HCT116 (cell line): ENCODE results near the gene LCNL1. TPM values are rescaled to one million over a fixed set of nuclear protein-coding genes. Genes with fewer than 3 reads are reported as not detected.

Experiments used
- ATAC-seq: fragments of 200-7000 bp; cut with Tn5 transposase; 2 replicates; pipeline ENCODE4 v1.9.1; 2020; ENCODE audit warnings: mild to moderate bottlenecking, moderate library complexity
- BruUV-seq: library from RNA; stranded (reverse); fragments of 400-500 nt; replicated peaks from 2 replicates; lab custom pipeline; 2021; lab: Mats Ljungman, UMichigan
- CTCF ChIA-PET: fragments of 300-600 bp; sonication (Branson Sonifier 250); formaldehyde crosslinking; loops from one replicate; lab custom pipeline; 2021; ENCODE audit warnings: antibody characterized with exemption; lab: Charles Lee
- POLR2A ChIA-PET: fragments of 300-600, 350-600 bp; sonication (Branson Sonifier 250); formaldehyde crosslinking; loops from one replicate; lab custom pipeline; 2021; ENCODE audit warnings: antibody characterized with exemption; lab: Charles Lee
- RAD21 ChIA-PET, 2 experiments: fragments of 300-600 bp; sonication (Branson Sonifier 250); formaldehyde crosslinking; loops; one replicate each; lab custom pipeline; 2023; ENCODE audit warnings: low total read pairs in 2 of 2; ENCODE audit not compliant: uncharacterized antibody in 2 of 2, unreplicated experiment in 2 of 2, low non-redundant PET in 1 of 2; lab: Charles Lee
- DNase-seq: peaks from one replicate; pipeline ENCODE4 v3.0.0-alpha.2; 2010; ENCODE audit warnings: low read depth, low spot score
- H2AFZ ChIP-seq: fragments of 200-600 bp; shearing (Covaris generic), sonication (generic); 2 replicates; pipeline ENCODE4 v1.6.1; 2017; ENCODE audit warnings: low read depth, mixed run types, mixed read lengths, antibody characterized with exemption, low read length; ENCODE audit not compliant: poor library complexity, severe bottlenecking
- H3K27ac ChIP-seq: 2 replicates; pipeline ENCODE4 v1.5.1; 2012; ENCODE audit warnings: low read depth, low read length
- H3K27me3 ChIP-seq: fragments of 200-600 bp; sonication (generic); 2 replicates; pipeline ENCODE4 v1.6.1; 2016; ENCODE audit warnings: mixed run types, low read length, mixed read lengths; ENCODE audit not compliant: insufficient read depth
- H3K36me3 ChIP-seq, 2 experiments: fragments of 200-500 bp in 1 of 2; fragments of 200-600 bp in 1 of 2; sonication (Bioruptor generic) in 1 of 2; sonication (generic) in 1 of 2; 2 replicates each; pipeline versions ENCODE4 v1.5.1 to v1.6.1; 2014 to 2016; ENCODE audit warnings: low read length in 2 of 2, inconsistent platforms in 1 of 2, mixed read lengths in 1 of 2, mixed run types in 1 of 2; ENCODE audit not compliant: insufficient read depth in 2 of 2, control insufficient read depth in 1 of 2
- H3K4me1 ChIP-seq, 2 experiments: fragments of 200-600 bp in 1 of 2; sonication (generic) in 1 of 2; 2 replicates each; pipeline versions ENCODE4 v1.5.1 to v1.6.1; 2012 to 2017; ENCODE audit warnings: low read length in 2 of 2, inconsistent platforms in 1 of 2, mild to moderate bottlenecking in 1 of 2, mixed read lengths in 1 of 2, mixed run types in 1 of 2, moderate library complexity in 1 of 2; ENCODE audit not compliant: insufficient read depth in 2 of 2, control insufficient read depth in 1 of 2
- H3K4me2 ChIP-seq: fragments of 200-600 bp; sonication (generic); 2 replicates; pipeline ENCODE4 v1.6.1; 2017; ENCODE audit warnings: mixed run types, low read length, mixed read lengths
- H3K4me3 ChIP-seq, 2 experiments: fragments of 200-600 bp in 1 of 2; sonication (generic) in 1 of 2; replicated peaks in 1 of 2; 2 replicates each; pipeline ENCODE4 v1.5.1; 2011 to 2016; ENCODE audit warnings: low read length in 2 of 2, control low read depth in 1 of 2, low read depth in 1 of 2, mild to moderate bottlenecking in 1 of 2, mixed read lengths in 1 of 2, mixed run types in 1 of 2
- H3K79me2 ChIP-seq: fragments of 200-600 bp; sonication (generic); 2 replicates; pipeline ENCODE4 v1.6.1; 2017; ENCODE audit warnings: mild to moderate bottlenecking, mixed run types, low read length, moderate library complexity, mixed read lengths; ENCODE audit not compliant: insufficient read depth
- H3K9ac ChIP-seq: fragments of 200-600 bp; sonication (generic); 2 replicates; pipeline ENCODE4 v1.6.1; 2016; ENCODE audit warnings: low read length, mixed read lengths
- H3K9me2 ChIP-seq: fragments of 200-600 bp; sonication (generic), shearing (Covaris generic); 2 replicates; pipeline ENCODE4 v1.6.1; 2017; ENCODE audit warnings: mixed run types, mild to moderate bottlenecking, moderate library complexity; ENCODE audit not compliant: insufficient read depth
- H3K9me3 ChIP-seq, 2 experiments: fragments of 200-500 bp in 1 of 2; fragments of 200-600 bp in 1 of 2; sonication (Bioruptor generic) in 1 of 2; sonication (generic) in 1 of 2; 2 replicates each; pipeline ENCODE4 v1.6.1; 2014 to 2017; ENCODE audit warnings: low read length in 2 of 2, mixed read lengths in 2 of 2, inconsistent platforms in 1 of 2, low read depth in 1 of 2, mild to moderate bottlenecking in 1 of 2, mixed run types in 1 of 2, moderate library complexity in 1 of 2; ENCODE audit not compliant: control insufficient read depth in 1 of 2, insufficient read depth in 1 of 2
- H4K20me1 ChIP-seq: fragments of 200-600 bp; sonication (generic), shearing (Covaris generic); 2 replicates; pipeline ENCODE4 v1.6.1; 2017; ENCODE audit warnings: mixed run types, mild to moderate bottlenecking, moderate library complexity; ENCODE audit not compliant: insufficient read depth
- EGR1 ChIP-seq: IDR thresholded peaks from 2 replicates; pipeline ENCODE4 v1.6.1; 2012; ENCODE audit warnings: low read depth
- EZH2phosphoT487 ChIP-seq: fragments of 200-600 bp; IDR thresholded peaks from 2 replicates; pipeline ENCODE4 v1.6.1; 2018; ENCODE audit warnings: antibody characterized with exemption, borderline replicate concordance
- FOSL1 ChIP-seq: IDR thresholded peaks from 2 replicates; pipeline ENCODE4 v1.6.1; 2012; ENCODE audit warnings: low read depth
- MAX ChIP-seq: IDR thresholded peaks from 2 replicates; pipeline ENCODE4 v1.6.1; 2012
- REST ChIP-seq: IDR thresholded peaks from 2 replicates; pipeline ENCODE4 v1.6.1; 2012; ENCODE audit warnings: low read depth
- ZNF274 ChIP-seq: fragments of 200-500 bp; sonication (Bioruptor generic); IDR thresholded peaks from 2 replicates; pipeline ENCODE4 v1.6.1; 2014; ENCODE audit warnings: mild to moderate bottlenecking, low read depth, low read length, inconsistent platforms
- intact Hi-C: fragments of 100-400 bp; cut with micrococcal nuclease; formaldehyde crosslinking; loops from 2 replicates; pipeline ENCODE4 v1.10.0; 2022
- total RNA-seq: library from RNA; stranded (reverse); gene quantifications from one replicate; pipeline ENCODE4 v1.2.1, GENCODE V29; 2021; ENCODE audit not compliant: unreplicated experiment
- TF ChIP-seq, protein P1 (sequence below), 3 experiments: fragments of 200-600 bp in 1 of 3; sonication (generic) in 1 of 3; IDR thresholded peaks in 2 of 3; conservative IDR thresholded peaks in 1 of 3; 2 replicates each; pipeline ENCODE4 v1.5.1; 2012 to 2017; ENCODE audit warnings: low read depth in 2 of 3, low read length in 2 of 3, antibody characterized with exemption in 1 of 3, borderline replicate concordance in 1 of 3, control low read depth in 1 of 3, mild to moderate bottlenecking in 1 of 3, mixed read lengths in 1 of 3, mixed run types in 1 of 3, moderate library complexity in 1 of 3; ENCODE audit not compliant: insufficient read depth in 1 of 3
- TF ChIP-seq, protein P2 (sequence below): IDR thresholded peaks from 2 replicates; pipeline ENCODE4 v1.6.1; 2012

The LCNL1 gene
- total RNA-seq, 1 experiment from 2014 or later = 0.44 TPM

- intact Hi-C loops = no loop called here
- Histone ChIP-seq H3K79me2 (no peaks in the 10 kb centered on the region), H3K27me3 (no peaks in the 10 kb centered on the region), H3K36me3 (peaks cover 19 to 34% of the 10 kb centered on the region in 2 experiments; a peak in 3 of 4 replicates), H3K9me2 (no peaks in the 10 kb centered on the region), H3K9me3 (no peaks in the 10 kb centered on the region), H3K4me1 (no peaks in the 10 kb centered on the region), H3K4me3 (no peak overlapping the region), H4K20me1 (no peaks in the 10 kb centered on the region), H3K9ac (no peak overlapping the region), H2AFZ (no peak overlapping the region), H3K4me2 (no peak overlapping the region), H3K27ac (no peak overlapping the region)
- TF ChIP-seq, protein P1, sequence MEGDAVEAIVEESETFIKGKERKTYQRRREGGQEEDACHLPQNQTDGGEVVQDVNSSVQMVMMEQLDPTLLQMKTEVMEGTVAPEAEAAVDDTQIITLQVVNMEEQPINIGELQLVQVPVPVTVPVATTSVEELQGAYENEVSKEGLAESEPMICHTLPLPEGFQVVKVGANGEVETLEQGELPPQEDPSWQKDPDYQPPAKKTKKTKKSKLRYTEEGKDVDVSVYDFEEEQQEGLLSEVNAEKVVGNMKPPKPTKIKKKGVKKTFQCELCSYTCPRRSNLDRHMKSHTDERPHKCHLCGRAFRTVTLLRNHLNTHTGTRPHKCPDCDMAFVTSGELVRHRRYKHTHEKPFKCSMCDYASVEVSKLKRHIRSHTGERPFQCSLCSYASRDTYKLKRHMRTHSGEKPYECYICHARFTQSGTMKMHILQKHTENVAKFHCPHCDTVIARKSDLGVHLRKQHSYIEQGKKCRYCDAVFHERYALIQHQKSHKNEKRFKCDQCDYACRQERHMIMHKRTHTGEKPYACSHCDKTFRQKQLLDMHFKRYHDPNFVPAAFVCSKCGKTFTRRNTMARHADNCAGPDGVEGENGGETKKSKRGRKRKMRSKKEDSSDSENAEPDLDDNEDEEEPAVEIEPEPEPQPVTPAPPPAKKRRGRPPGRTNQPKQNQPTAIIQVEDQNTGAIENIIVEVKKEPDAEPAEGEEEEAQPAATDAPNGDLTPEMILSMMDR (IDR thresholded peaks at IDR 0.05 in 2 of 3, conservative IDR thresholded peaks at IDR 0.05 in 1 of 3; ENCODE audit: borderline replicate concordance in 1 of 3, insufficient read depth in 1 of 3, low read depth in 2 of 3, low read length in 2 of 3) = no peak
- TF ChIP-seq FOSL1 = no peak
- no peak for TF ChIP-seq ZNF274
- TF ChIP-seq, protein P2, sequence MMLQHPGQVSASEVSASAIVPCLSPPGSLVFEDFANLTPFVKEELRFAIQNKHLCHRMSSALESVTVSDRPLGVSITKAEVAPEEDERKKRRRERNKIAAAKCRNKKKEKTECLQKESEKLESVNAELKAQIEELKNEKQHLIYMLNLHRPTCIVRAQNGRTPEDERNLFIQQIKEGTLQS = no peak
- TF ChIP-seq MAX = no peak
- no peak for TF ChIP-seq EGR1
- TF ChIP-seq EZH2phosphoT487 = no peak
- no peak for TF ChIP-seq REST
- ATAC-seq (no peak), DNase-seq (no peak)
- POLR2A ChIA-PET = no interaction called here
- CTCF ChIA-PET = no interaction called here
- RAD21 ChIA-PET = no interaction called here
- no TSS peak for BruUV-seq
Measured at GRCh38 chr9:137014776-137015539, 32.2 kb downstream of the LCNL1 start.
